Measurements from ENCODE around the gene BHLHE23.

BHLHE23 gene

GRCh38 chr20:63006540-63007359 lies at the start of gene BHLHE23:
TSS of gene BHLHE23 (minus strand) at chr20:63006964. CDS start at chr20:63006774, 190 bp downstream.
- TF ChIP-seq CSDC2 (CRISPR knock-in tag; IDR thresholded peaks at IDR 0.05): no peak
- TF ChIP-seq PATZ1 (CRISPR knock-in tag; IDR thresholded peaks at IDR 0.05; ENCODE audit: borderline replicate concordance): no peak
- no peak for TF ChIP-seq TOX (CRISPR knock-in tag; IDR thresholded peaks at IDR 0.05; ENCODE audit: borderline replicate concordance)
- ATAC-seq: no peak

- ATAC-seq: no peak; the same call in 2 of the 3 replicates
These were observed 48.9 kb upstream of the BHLHE23 start for GRCh38 chr20:63055575-63056235.

GRCh38 chr20:63054681-63055240 lies 48.0 kb upstream of the BHLHE23 start:
- TF ChIP-seq TCF4 (CRISPR knock-in tag; IDR thresholded peaks at IDR 0.05; ENCODE audit: borderline replicate concordance): no peak
- TF ChIP-seq ARNTL (CRISPR knock-in tag; IDR thresholded peaks at IDR 0.05; ENCODE audit: borderline replicate concordance, low read depth): no peak
- TF ChIP-seq PATZ1 (CRISPR knock-in tag; IDR thresholded peaks at IDR 0.05; ENCODE audit: borderline replicate concordance): no peak
- TF ChIP-seq ZNF565 (CRISPR knock-in tag; conservative IDR thresholded peaks at IDR 0.05; ENCODE audit: low read depth): no peak
- no peak for TF ChIP-seq TOX (CRISPR knock-in tag; IDR thresholded peaks at IDR 0.05; ENCODE audit: borderline replicate concordance)
- TF ChIP-seq ZNF70 (CRISPR knock-in tag; IDR thresholded peaks at IDR 0.05): no peak
- no peak for ATAC-seq

More at GRCh38 chr20:63055575-63056235, 48.9 kb upstream of the BHLHE23 start:
- TF ChIP-seq ESRRG (CRISPR knock-in tag; IDR thresholded peaks at IDR 0.05): no peak
- no peak for TF ChIP-seq ISL1 (CRISPR knock-in tag; IDR thresholded peaks at IDR 0.05)

GRCh38 chr20:63054103-63054474 lies 47.3 kb upstream of the BHLHE23 start:
- no peak for ATAC-seq

More at GRCh38 chr20:63054103-63054474, 47.3 kb upstream of the BHLHE23 start:
- TF ChIP-seq PPARA (CRISPR knock-in tag; IDR thresholded peaks at IDR 0.05; ENCODE audit: borderline replicate concordance) (no peak), TOX (CRISPR knock-in tag; IDR thresholded peaks at IDR 0.05; ENCODE audit: borderline replicate concordance) (no peak), OSR1 (CRISPR knock-in tag; IDR thresholded peaks at IDR 0.05) (no peak), ZC3H10 (CRISPR knock-in tag; IDR thresholded peaks at IDR 0.05) (no peak), ZFP30 (CRISPR knock-in tag; IDR thresholded peaks at IDR 0.05) (no peak), POU6F1 (CRISPR knock-in tag; IDR thresholded peaks at IDR 0.05; ENCODE audit: borderline replicate concordance, low read depth) (no peak), CREB5 (CRISPR knock-in tag; IDR thresholded peaks at IDR 0.05; ENCODE audit: low read depth) (no peak), TSHZ2 (CRISPR knock-in tag; IDR thresholded peaks at IDR 0.05) (no peak)
